Measurements from ENCODE around the gene CLMP.
A peak's percentile ranks its signal among the peaks of the same experiment; 100 is the strongest.
"Not testable (repeated sequence)": the region's sequence is repeated elsewhere in the genome, so short reads cannot be mapped to it uniquely, and the experiment has no call there.

Gene CLMP

DNA sequence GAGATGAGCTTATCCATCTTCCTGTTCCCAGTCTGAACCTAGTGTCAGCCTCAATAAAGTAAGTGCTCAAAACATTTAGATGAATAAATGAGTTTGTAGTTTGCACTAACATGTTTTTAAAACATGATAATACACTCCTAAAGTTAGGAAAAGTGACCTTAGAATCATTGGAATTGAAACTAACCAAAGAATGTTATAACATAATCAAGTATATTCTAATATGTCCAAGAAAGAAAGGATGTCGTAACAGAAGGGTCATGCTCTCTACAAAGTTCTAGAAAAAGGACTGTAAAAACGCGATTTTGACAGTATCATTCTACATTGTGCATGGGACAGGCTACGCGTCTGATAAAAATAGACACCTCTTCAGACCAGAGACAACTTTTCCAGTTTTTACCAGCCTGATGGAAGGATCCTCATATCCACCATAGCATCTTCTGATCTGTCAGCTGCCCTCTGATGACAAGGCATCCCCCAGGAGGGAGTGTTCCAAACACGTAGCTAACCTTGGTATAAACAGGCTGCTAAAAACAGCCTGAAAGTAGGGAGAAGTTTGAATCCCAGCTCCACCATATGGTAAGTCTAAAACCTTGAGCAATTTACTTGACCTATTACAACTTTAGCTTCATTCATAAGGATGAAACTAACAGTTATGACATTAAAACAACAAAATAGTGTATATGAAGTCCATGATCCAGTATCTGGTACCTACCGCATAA is 30.2 kb downstream of the CLMP start:
- no peak for DNase-seq

DNA sequence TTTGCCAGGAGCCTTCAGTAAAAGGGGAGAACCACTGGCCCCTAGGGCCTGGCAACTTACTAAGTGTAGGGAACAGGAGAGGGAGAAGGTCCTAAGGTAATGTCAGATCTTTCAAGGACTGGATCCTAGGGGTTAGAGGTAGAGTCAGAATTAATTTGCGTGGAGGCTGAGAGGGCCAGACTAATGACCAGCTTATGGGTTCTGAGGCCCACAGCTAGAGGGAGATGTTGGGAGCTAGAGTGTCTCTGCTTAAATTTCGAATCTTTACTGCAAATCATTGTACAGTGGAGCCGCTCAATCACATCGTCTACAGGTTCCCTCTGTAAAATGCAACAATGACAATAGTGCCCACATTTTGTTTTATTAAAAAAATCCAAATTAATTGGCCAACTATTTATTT is 31.4 kb downstream of the CLMP start:
- no peak for DNase-seq

DNA sequence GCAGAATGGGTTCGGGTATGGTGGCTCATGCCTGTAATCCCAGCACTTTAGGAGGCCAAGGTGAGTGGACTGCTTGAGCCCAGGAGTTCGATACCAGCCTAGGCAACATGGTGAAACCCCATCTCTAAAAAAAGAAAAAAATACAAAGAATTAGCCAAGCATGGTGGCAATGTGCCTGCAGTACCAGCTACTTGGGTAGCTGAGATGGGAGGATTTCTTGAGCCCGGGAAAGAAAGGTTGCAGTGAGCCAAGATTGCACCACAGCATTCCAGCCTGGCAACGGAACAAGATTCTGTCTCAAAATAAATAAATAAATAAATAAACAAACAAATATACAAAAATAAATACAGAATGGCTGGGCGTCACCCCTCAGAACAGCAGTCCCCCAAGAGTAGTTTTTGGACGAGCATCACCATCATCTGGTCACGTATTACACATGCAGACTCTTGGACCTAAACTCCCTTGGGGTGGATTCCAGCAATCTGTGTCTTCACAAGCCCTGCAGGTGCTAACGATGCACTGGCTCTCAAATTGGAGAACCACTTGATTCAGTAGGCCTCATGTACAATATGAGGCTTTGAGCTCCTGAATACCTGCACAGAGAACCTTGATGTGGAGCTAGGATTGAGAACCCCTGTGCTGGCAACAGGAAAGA is 33.5 kb downstream of the CLMP start:
- no peak for DNase-seq

DNA sequence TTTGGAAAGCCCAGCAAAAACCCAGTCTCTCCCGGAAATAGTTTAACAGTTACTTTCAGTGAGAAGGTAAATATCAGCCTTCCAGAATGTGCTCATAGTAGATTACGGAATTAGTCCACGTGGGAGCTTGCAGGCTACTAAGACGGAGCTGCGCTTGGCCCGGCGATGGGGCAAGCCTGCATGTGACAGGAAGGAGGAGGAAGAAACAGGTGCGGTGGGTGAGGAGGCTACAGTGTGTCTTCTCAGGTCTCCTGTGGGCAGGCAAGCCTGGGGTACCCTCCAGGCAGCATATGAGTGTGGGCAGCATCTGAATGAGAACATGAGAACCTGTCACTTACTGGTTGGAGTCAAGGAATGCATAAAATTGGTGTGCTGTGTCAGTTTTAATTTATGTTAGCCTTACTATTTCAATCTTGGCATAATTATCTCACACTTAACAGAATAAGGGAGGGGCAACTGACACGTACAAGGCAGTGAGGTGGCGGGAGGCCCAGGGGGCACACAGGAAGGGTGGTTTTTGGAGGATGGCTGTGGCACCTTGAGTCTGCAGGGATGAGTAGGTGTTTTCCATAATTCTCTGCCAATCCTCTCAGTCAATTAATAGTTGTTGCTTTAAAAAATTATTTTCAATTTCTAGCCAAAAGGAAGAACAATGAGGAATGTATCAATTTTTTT is 35.7 kb downstream of the CLMP start:
- DNase-seq, result no peak

DNA sequence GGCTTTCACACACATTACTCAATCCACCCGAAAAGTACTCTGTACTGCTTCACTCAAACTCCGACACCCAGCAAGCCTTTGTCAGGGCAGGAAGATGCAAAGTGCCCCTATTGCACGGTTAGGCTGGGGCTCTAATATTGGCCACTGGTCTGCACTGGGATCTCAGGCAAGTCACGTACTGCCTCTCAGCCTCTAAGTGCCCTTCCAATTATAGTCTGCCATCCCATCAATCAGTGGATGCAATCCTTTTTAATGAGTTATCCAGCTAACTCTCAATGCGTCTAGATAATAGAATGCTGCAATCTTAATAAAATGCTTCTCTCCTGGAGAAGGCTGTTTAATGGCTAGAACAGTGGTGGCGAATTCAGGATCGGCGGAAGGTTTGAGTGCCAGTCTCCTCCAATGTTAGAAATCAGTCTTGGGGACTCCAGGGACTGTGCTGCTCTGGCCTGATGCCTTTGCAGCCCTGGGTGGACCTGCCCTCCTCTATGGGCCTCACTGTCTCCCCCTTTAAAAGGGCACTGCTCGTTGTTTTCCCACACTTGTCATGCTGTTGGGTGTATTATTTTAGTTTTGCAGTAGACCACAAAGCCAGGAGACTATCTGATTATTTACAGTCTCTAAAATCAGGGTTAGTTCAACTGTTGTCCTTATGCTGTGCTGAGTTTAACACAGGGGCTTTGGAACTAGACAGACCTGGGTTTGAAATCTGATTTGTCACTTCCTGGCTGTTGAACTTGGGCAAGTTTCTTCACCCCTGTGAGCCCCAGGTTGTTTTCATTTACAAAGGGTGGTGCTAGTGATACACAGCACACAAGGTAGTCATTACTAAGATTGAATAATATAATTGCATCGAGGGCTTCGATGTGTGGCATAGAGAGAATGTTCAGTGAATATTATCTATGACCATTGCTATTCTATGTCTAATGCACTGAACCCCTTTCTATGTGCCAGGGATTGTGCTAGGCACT is 36.7 kb downstream of the CLMP start:
- no peak for DNase-seq

DNA sequence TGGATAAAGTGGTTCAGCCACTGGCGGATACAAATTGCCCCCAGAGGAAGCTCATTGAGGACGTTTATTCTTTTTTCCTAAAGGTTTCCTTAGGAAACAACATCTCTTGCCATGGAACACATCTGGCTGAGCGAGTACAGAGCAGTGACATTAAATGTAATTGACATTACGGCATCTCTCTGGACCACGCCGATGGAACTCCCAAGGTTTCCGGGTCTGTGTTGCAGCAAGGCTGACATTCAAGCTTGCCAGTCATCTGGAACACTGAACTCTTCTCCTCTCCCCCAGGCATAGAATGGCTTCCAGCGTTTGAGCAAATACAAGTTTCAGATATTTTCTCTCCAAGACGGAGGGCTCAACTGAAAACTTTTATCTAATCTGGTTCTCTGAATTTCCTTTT is 42.1 kb downstream of the CLMP start:
- no peak for DNase-seq

DNA sequence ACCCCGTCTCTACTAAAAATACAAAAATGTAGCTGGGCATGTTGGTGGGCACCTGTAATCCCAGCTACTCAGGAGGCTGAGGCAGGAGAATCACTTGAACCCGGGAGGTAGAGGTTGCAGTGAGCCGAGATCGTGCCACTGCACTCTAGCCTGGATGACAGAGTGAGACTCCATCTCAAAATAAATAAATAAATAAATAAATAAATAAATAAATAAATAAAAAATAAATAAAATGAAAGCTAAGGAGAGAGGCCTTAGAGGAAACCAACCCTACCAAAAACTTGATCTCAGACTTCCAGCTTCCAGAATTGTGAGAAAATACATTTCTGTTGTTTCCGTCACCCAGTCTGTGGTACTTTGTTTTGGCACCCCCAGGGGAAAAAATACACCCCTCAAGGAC is 42.7 kb downstream of the CLMP start:
- DNase-seq, result not testable (repeated sequence)

DNA sequence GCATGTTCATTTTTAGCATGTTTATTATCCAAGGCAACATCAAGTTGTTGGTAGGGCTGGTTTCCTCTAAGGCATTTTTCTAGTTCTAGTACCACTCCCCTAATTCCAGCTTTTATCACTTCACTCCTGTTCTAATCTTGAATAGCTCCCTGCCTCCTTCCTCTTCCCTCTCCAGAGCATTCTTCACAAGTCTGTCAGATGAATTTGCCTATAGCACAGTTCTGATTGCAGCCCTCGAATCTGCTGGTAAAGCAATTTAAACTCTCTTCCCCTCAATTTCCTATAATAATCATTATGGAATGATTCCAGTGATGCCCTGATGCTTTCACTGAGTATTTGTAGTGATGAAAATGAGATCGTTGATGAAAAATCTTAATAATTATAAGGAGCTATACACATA is 43.3 kb downstream of the CLMP start:
- no peak for DNase-seq

DNA sequence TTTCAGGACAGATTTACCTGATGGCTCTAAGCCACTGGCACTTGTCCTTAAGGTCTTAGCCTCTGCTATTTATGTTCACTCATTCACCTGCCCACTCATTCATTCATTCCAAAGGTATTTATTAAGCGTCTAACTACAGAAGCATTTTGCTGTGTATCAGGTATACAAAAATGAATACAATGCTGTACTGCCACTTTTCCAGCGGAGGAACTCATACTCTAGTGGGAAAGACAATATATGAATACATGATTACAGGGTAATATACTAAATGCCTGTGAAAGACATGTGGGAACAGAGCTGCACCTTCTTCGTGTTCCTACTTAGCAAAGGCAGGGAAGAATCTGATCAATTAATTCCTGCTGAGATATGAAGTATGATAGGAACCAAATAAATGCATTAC is 43.7 kb downstream of the CLMP start:
- DNase-seq, result no peak

DNA sequence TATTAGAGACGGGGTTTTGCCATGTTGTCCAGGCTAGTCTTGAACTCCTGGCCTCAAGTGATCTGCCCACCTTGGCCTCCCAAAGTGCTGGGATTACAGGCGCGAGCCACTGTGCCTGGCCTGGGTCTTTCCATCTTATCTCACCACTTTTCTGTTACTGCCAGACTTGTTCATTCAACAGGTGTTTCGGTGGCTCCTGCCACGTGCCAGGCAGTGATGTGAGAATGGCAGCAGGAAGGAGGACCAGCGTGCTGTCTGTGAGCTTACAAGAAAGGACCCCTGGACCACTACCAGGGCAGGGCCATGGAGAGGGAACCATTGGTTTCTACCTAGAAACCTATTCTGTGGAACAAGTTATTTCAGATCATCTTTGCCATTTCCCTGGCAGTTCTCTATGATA is 44.2 kb downstream of the CLMP start:
- no peak for DNase-seq

DNA sequence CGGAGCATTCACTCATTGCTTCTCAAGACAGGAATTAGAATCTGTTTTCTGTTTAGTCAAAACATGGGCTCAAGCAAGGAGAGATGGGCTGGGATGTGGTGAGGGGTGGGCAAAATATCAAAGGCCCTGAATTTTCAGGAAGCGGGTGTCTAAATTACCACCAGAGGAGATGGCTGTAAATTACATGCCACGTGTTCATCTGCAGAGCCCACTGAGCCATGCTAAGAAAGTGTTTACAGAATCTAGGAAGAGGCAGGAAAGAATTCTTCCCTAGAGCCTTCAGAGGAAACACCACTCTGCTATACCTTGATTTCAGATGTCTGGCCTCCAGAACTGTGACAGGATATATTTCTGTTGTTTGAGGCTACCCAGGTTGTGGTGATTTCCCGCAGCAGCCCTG is 46.1 kb downstream of the CLMP start:
- no peak for DNase-seq

DNA sequence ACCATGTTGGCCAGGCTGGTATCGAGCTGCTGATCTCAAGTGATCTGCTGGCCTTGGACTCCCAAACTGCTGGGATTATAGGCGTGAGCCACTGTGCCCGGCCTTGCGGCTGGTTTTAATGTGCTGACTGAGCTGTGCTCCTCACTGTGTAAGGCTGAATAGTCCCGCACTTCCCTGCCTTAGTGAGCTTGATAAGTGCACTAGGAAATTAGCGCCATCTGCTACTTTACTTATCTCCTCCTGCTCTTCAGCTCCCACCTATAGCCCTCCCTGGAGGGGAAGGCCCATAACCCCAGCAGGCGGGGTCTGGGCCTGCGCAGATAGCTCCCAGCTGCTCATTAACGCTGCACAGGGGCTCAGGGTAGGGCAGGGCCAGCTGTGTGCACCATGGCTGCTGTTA is 49.4 kb downstream of the CLMP start:
- DNase-seq, result peak; percentile 11

DNA sequence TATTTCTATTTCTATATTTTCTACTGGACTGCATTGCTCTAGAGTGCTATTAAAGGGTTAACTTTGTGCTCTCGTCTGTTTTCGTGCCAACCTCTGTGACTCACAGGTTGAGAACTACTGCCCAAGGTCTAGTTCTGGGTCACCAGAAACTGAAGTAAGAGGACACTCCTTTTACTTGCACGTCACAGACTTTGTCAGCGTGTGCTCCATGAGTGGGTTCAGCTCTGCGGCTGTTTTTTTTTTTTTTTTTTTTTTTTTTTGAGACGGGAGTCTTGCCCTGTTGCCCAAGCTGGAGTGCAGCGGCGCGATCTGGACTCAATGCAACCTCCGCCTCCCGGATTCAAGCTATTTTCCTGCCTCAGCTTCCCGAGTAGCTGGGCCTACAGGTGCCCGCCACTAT is 49.8 kb downstream of the CLMP start:
- DNase-seq, result no peak

DNA sequence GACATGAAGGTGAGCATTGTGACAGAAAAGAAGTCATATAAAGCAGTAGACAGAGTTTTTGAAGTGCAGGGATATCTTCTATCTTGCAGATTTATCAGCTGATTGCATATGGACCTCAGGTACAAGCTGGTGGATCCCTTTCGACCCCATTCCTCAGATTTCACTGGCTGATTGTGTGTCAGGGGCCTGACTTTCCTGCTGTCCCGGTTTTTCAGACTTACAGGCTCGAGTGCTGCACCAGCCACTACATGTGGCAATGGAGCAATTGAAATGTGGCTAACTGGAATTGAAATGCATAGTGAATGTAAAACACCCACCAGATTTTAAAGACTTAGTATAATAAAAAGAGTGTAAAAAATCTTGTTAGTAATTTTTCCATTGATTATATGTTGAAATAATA is 50.3 kb downstream of the CLMP start:
- DNase-seq, result no peak

DNA sequence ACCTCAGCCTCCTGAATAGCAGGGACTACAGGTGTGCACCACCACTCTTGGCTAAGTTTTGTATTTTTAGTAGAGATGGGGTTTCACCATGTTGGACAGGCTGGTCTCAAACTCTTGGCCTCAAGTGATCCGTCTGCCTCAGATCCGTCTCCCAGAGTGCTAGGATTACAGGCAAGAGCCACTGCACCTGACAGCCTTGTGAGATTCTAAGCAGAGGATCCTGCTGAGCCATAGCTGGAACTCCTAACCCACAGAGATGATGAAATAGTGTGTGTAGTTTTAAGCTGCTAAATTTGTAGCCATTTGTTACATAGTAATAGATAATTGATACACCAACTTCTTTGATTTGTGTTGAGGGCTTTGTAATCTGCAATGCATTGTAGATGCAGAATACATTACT is 51.1 kb downstream of the CLMP start:
- no peak for DNase-seq

DNA sequence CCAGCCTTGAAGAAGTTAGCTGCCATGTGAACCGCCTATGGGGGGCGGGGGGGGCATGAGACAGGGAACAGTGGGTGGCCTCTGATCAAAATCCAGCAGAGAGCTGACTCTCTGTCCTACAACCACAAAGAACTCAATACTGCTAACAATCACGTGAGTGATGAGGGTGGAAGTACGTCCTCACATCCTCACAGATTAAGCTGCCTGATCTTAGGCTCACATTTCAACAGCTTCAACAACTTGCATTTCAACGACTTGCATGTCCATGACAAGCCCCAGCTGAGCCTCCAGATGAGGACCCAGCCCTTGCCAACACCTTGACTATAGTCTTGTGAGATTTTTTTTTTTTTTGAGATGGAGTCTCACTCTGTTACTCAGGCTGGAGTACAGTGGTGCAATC is 51.6 kb downstream of the CLMP start:
- DNase-seq, result no peak

DNA sequence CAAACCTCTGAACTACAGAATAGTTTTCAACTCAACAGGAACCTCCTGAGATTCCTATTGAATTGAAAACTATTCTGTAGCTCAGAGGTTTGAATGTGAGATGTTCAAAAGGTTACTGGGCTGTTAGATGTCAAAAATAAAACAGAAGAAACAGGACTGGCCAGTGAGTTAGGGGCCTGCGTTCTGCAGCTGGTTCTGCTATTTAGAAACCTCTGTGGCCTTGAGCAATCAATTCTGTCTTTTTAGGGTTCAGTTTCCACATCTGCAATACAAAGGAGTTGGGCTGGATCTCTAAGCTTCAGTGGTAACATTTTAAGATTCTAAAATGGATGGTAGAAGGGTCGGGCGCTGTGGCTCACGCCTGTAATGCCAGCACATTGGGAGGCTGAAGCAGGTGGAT is 55.8 kb downstream of the CLMP start:
- DNase-seq, result no peak

DNA sequence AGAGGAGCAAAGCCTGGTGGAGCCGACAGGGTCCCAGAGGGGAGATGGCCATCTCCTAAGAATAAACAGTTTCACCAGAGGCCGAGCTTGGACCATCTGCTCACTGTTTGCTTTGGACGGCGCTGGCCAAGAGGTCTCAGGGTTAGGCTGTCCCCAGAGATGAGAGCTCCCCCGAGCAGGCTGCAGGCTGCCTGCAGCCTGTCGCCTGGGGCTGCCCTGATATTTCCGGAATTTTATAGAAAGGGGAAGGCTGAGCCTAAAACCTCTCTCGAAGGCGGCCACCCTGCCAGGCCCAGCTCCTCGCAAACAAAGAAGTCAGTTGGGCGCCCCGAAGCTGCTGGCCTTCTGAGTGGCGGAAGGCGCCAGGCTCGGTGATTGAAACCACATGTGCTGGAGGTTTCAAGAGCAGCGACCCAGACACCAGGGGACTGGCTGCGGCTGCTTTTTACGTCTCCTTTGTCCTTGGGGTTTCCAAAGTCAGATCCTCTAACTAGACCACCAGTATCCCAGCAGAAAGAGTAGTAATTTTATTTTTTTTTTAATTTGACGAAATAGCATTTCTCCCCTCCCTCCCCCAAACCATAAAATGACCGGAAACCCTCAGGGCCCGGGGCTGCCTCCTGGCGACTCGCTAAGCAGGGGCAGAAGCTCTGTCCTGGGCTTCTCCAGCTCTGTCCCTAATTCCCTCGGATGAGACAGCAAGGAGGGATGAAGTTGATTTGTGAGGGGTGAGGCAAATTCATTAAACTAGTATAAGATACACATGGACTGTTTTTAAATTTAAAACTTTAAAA is 57.4 kb downstream of the CLMP start:
- DNase-seq, result peak; percentile 90

DNA sequence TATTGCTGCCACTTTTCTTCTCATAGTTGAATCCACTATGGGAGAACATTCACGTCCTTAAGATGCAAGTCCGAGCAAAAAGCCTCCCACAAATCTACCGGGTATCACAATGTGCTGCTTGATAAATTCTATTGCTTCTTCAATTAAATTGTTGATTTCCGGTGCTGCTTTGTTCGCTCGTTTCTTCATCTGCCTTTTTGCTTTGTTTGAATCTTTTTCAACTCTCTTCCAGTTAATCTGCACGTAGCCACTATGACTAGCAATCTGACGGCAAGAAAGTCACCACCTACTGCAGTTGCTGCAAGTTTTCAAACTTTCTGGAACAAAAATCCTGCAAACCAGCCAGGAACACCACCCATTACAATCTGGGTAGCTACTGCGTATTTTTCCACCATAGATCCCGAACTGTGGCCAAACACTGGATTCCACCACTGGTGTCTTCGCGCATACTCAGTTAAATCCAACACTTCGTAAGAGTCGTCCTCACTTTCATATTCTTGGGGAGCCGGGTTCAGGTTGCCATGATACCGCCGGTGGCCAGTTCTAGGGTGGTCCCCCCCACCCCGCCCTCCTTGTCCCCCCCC is 59.1 kb downstream of the CLMP start:
- DNase-seq, result no peak

DNA sequence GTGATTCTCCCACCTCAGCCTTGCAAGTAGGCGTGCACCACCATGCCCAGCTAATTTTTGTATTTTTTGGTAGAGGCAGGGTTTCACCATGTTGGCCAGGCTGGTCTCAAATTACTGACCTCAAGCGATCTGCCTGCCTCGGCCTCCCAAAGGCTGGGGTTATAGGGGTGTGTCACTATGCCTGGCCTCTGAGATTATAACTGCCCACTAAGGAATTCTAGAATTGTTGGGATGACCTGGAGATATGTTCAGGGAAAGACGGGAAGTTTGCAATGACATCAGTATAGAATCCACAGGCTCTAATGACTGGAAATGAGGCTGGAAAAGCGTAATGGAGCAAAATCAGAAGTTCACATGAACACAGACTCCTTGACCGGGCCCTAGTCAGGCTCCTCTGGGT is 62.2 kb downstream of the CLMP start:
- no peak for DNase-seq

DNA sequence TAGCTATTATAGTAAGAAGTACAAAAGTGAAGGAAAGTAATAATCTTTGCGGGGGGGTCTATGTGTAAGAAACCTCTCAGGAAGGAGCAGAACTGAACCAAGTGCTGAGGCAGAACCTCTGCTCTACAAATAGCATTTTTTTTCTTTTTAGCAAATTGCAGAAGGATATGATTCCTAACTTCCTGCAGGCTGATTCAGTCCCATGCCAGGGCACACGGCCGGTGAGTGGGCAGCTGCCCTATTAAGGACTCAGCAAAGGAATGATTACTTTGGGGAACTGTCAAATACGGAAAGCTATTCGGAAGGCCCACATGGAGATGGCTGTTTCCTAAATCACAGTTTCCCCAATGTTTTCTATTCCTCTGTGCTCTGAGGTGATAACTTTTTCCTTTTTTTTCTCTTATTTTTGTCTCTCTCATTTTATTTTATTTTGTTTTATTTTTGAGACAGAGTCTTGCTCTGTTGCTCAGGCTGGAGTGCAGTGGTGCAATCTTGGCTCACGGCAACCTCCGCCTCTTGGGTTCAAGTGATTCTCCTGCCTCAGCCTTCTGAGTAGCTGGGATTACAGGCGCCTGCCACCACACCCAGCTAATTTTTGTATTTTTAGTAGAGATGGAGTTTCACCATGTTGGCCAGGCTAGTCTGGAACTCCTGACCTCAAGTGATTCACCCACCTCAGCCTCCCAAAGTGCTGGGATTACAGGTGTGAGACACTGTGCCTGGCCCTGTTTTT is 62.8 kb downstream of the CLMP start:
- DNase-seq, result not testable (repeated sequence)

Measured in NCI-H1092 treated with DMSO at 0.1 percent for 48 hours (cell line).